Bronchial epithelial cell (primary cell): ENCODE data around the gene TSTD2. TPM values are rescaled to one million over a fixed set of nuclear protein-coding genes. Genes with fewer than 3 reads are reported as not detected.

ENCODE experiments used
- DNase-seq: peaks from one replicate; pipeline ENCODE4 v3.0.0-alpha.2; 2010; ENCODE audit warnings: low read depth
- FAIRE-seq: peaks from 2 replicates; lab custom pipeline; 2011; peaks lifted over from hg19 to GRCh38; lab: Jason Lieb, UNC
- H3K27me3 ChIP-seq: 2 replicates; pipeline ENCODE4 v1.5.1; 2011; ENCODE audit warnings: low read length; ENCODE audit not compliant: control insufficient read depth, insufficient read depth
- H3K36me3 ChIP-seq: 2 replicates; pipeline ENCODE4 v1.5.1; 2011; ENCODE audit warnings: low read length; ENCODE audit not compliant: control insufficient read depth, insufficient read depth
- H3K4me3 ChIP-seq: 2 replicates; pipeline ENCODE4 v1.5.1; 2011; ENCODE audit warnings: mild to moderate bottlenecking, low read depth, low read length, control low read depth
- CTCF ChIP-seq: IDR thresholded peaks from 2 replicates; pipeline ENCODE4 v1.5.1; 2011; ENCODE audit warnings: mild to moderate bottlenecking, moderate library complexity, low read length, control low read depth, inconsistent platforms; ENCODE audit not compliant: insufficient read depth, severe bottlenecking
- total RNA-seq: library from RNA; depleted of rRNA; stranded (reverse); fragments of >200 nt; gene quantifications from 2 replicates; pipeline ENCODE4 v1.2.1, GENCODE V29; 2014

Gene TSTD2
- total RNA-seq, 1 donor from 2014 or later = 15.0 TPM

GRCh38 chr9:97562542-97562941, 70.6 kb downstream of the TSTD2 start:
- H3K36me3 ChIP-seq = no peaks in the 10 kb centered on the region
- DNase-seq (no peak), FAIRE-seq (no peak)
- no peak overlapping the region for H3K4me3 ChIP-seq
- TF ChIP-seq CTCF = no peak
- H3K27me3 ChIP-seq = no peaks in the 10 kb centered on the region

DNA sequence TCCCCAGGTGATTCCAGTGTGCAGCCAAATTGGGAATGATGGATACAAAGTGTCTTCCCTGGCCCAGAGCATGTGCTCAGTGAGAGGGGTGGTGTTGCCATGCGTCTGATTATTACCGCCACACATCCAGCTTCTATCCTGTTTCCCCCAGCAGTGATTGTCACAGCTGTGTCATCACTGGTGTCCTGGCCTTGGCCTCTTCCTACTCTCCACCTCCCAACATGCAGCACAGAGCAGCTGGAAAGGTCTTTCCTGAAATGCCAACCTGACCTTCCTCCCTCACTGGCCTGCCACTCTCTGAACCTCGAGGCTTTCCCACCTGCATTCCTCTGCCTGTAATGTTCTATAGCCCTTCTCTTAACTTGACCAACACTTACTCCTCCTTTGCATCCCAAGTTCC, 71.7 kb downstream of the TSTD2 start:
- DNase-seq = no peak
- Histone ChIP-seq H3K4me3 (no peak overlapping the region), H3K27me3 (peaks cover 2% of the 10 kb centered on the region), H3K36me3 (no peaks in the 10 kb centered on the region)
- FAIRE-seq = no peak
- TF ChIP-seq CTCF = no peak

- TF ChIP-seq CTCF = no peak
- Histone ChIP-seq H3K4me3 (no peak overlapping the region), H3K36me3 (no peaks in the 10 kb centered on the region), H3K27me3 (peaks cover 2% of the 10 kb centered on the region)
- DNase-seq = no peak
- no peak for FAIRE-seq
Measured at GRCh38 chr9:97560851-97561250, 72.3 kb downstream of the TSTD2 start.

- FAIRE-seq = no peak
Measured at GRCh38 chr9:97560154-97560553, 73.0 kb downstream of the TSTD2 start.

GRCh38 chr9:97559111-97559514, 74.1 kb downstream of the TSTD2 start:
- DNase-seq = no peak

More at GRCh38 chr9:97560154-97560553, 73.0 kb downstream of the TSTD2 start:
- Histone ChIP-seq H3K27me3 (peaks cover 3% of the 10 kb centered on the region), H3K4me3 (no peak overlapping the region), H3K36me3 (no peaks in the 10 kb centered on the region)
- no peak for TF ChIP-seq CTCF
- DNase-seq = no peak

More at GRCh38 chr9:97559111-97559514, 74.1 kb downstream of the TSTD2 start:
- no peaks in the 10 kb centered on the region for H3K36me3 ChIP-seq
- peaks cover 4% of the 10 kb centered on the region for H3K27me3 ChIP-seq
- no peak overlapping the region for H3K4me3 ChIP-seq
- no peak for TF ChIP-seq CTCF
- FAIRE-seq = no peak
